A549 (cell line): ENCODE results near the gene SLC19A1. TPM values are rescaled to one million over a fixed set of nuclear protein-coding genes. Genes with fewer than 3 reads are reported as not detected.

ENCODE experiments used
- ATAC-seq, 2 experiments: fragments of 200-7000 bp in 1 of 2; fragments of >200 bp in 1 of 2; cut with Nextera tagmentation in 1 of 2; cut with Tn5 transposase in 1 of 2; 3 replicates each; pipeline versions ENCODE4 v1.8.0 to v1.9.1; 2018 to 2020; ENCODE audit warnings: mild to moderate bottlenecking in 1 of 2, moderate library complexity in 1 of 2
- CTCF ChIA-PET: fragments of 300-600 bp; sonication (Branson Sonifier 250); formaldehyde crosslinking; extraction: SDS; loops from one replicate; lab custom pipeline; 2021; ENCODE audit warnings: antibody characterized with exemption, inconsistent platforms; lab: Yijun Ruan, JAX
- POLR2A ChIA-PET: fragments of 350-600 bp; formaldehyde crosslinking; extraction: SDS; loops from one replicate; lab custom pipeline; 2021; ENCODE audit warnings: antibody characterized with exemption, inconsistent platforms; lab: Yijun Ruan, JAX
- DNase-seq, 2 experiments: peaks; one replicate each; pipeline versions ENCODE4 v3.0.0 to v3.0.0-alpha.2; 2011 to 2016; ENCODE audit warnings: low read depth in 1 of 2, low spot score in 1 of 2
- FAIRE-seq: peaks from 2 replicates; lab custom pipeline; 2011; peaks lifted over from hg19 to GRCh38; lab: Jason Lieb, UNC
- H3K27ac ChIP-seq, 2 experiments: fragments of >200 bp; sonication (Bioruptor Twin); formaldehyde crosslinking; 3 replicates each; pipeline ENCODE4 v1.5.1; 2016 to 2017
- H3K4me1 ChIP-seq: fragments of >200 bp; sonication (Bioruptor Twin); formaldehyde crosslinking; 3 replicates; pipeline ENCODE4 v1.6.1; 2016
- H3K4me2 ChIP-seq: fragments of >200 bp; sonication (Bioruptor Twin); formaldehyde crosslinking; 3 replicates; pipeline ENCODE4 v1.6.1; 2016
- H3K4me3 ChIP-seq: fragments of >200 bp; sonication (Bioruptor Twin); formaldehyde crosslinking; 3 replicates; pipeline ENCODE4 v1.5.1; 2016
- H3K9me3 ChIP-seq: fragments of >200 bp; sonication (Bioruptor Twin); formaldehyde crosslinking; 3 replicates; pipeline ENCODE4 v1.6.1; 2016
- CBX2 ChIP-seq: fragments of 200-600 bp; sonication (generic); IDR thresholded peaks from 2 replicates; pipeline ENCODE4 v1.6.1; 2016; ENCODE audit warnings: low read depth, mild to moderate bottlenecking, borderline replicate concordance
- CHD4 ChIP-seq: fragments of 200-600 bp; sonication (generic); IDR thresholded peaks from 2 replicates; pipeline ENCODE4 v1.6.1; 2016; ENCODE audit warnings: antibody characterized with exemption, mild to moderate bottlenecking, borderline replicate concordance
- EHF ChIP-seq: fragments of 250-450 bp; sonication (Bioruptor Pico); IDR thresholded peaks from 2 replicates; pipeline ENCODE4 v1.5.0; 2020; ENCODE audit warnings: mild to moderate bottlenecking
- EHMT2 ChIP-seq: fragments of 200-600 bp; sonication (generic); IDR thresholded peaks from 2 replicates; pipeline ENCODE4 v1.6.1; 2016; ENCODE audit warnings: antibody characterized with exemption, low read depth, mild to moderate bottlenecking, moderate library complexity
- ESRRA ChIP-seq: fragments of 150-350 bp; IDR thresholded peaks from 2 replicates; pipeline ENCODE4 v1.6.1; 2014; ENCODE audit warnings: mild to moderate bottlenecking, low read length, borderline replicate concordance
- HDAC2 ChIP-seq: fragments of 200-600 bp; sonication (generic); IDR thresholded peaks from 2 replicates; pipeline ENCODE4 v1.6.1; 2016
- HEYL ChIP-seq: fragments of 250-450 bp; sonication (Bioruptor Pico); IDR thresholded peaks from 2 replicates; pipeline ENCODE4 v1.8.0; 2021; ENCODE audit warnings: mild to moderate bottlenecking, moderate library complexity
- HOXB5 ChIP-seq: fragments of 250-450 bp; sonication (Bioruptor Pico); IDR thresholded peaks from 2 replicates; pipeline ENCODE4 v1.5.0; 2020; ENCODE audit warnings: mild to moderate bottlenecking, moderate library complexity
- KDM1A ChIP-seq: fragments of 200-600 bp; sonication (generic); IDR thresholded peaks from 2 replicates; pipeline ENCODE4 v1.6.1; 2016; ENCODE audit warnings: low read depth, mild to moderate bottlenecking
- KDM5A ChIP-seq: fragments of 200-600 bp; sonication (generic); IDR thresholded peaks from 2 replicates; pipeline ENCODE4 v1.6.1; 2016; ENCODE audit warnings: antibody characterized with exemption, mild to moderate bottlenecking
- MAZ ChIP-seq: fragments of 150-350 bp; IDR thresholded peaks from 2 replicates; pipeline ENCODE4 v1.6.1; 2014; ENCODE audit warnings: antibody characterized with exemption, low read depth, low read length, borderline replicate concordance
- MYC ChIP-seq: IDR thresholded peaks from 2 replicates; pipeline ENCODE4 v1.6.1; 2012; ENCODE audit warnings: mild to moderate bottlenecking, inconsistent platforms, low read length, improper control_type of control experiment, borderline replicate concordance
- NR3C1 ChIP-seq: fragments of >200 bp; sonication (Bioruptor Twin); formaldehyde crosslinking; IDR thresholded peaks from 3 replicates; pipeline ENCODE4 v1.6.1; 2017
- PHF8 ChIP-seq: fragments of 200-600 bp; sonication (generic); IDR thresholded peaks from 2 replicates; pipeline ENCODE4 v1.6.1; 2016; ENCODE audit warnings: low read depth, mild to moderate bottlenecking, antibody characterized with exemption, moderate library complexity, borderline replicate concordance
- POLR2A ChIP-seq: IDR thresholded peaks from 2 replicates; pipeline ENCODE4 v1.6.1; 2012; ENCODE audit warnings: mild to moderate bottlenecking, low read length
- RCOR1 ChIP-seq: fragments of 150-350 bp; IDR thresholded peaks from 2 replicates; pipeline ENCODE4 v1.6.1; 2014; ENCODE audit warnings: antibody characterized with exemption, low read length, low read depth
- RNF2 ChIP-seq: fragments of 200-600 bp; sonication (generic); IDR thresholded peaks from 2 replicates; pipeline ENCODE4 v1.6.1; 2016; ENCODE audit warnings: low read depth, mild to moderate bottlenecking, antibody characterized with exemption, moderate library complexity, borderline replicate concordance
- SMC3 ChIP-seq: fragments of >200 bp; sonication (Bioruptor Twin); formaldehyde crosslinking; IDR thresholded peaks from 3 replicates; pipeline ENCODE4 v1.6.1; 2018; ENCODE audit warnings: inconsistent platforms
- SREBF2 ChIP-seq: fragments of 450-650 bp; IDR thresholded peaks from 2 replicates; pipeline ENCODE4 v1.6.1; 2014; ENCODE audit warnings: mild to moderate bottlenecking, moderate library complexity
- TFCP2L1 ChIP-seq: fragments of 250-450 bp; sonication (Bioruptor Pico); IDR thresholded peaks from 2 replicates; pipeline ENCODE4 v1.5.0; 2021; ENCODE audit warnings: mild to moderate bottlenecking
- ZC3H11A ChIP-seq: fragments of 450-650 bp; IDR thresholded peaks from 2 replicates; pipeline ENCODE4 v1.6.1; 2014; ENCODE audit warnings: antibody characterized with exemption, mild to moderate bottlenecking
- ZNF302 ChIP-seq: fragments of 250-450 bp; sonication (Bioruptor Pico); IDR thresholded peaks from 2 replicates; pipeline ENCODE4 v1.9.0; 2021; ENCODE audit warnings: inconsistent platforms, mild to moderate bottlenecking, moderate library complexity
- WGBS: methylation state at CpG from one replicate; pipeline ENCODE4 v1.1.6; 2017; ENCODE audit errors: missing lambda C conversion rate; 5-methylcytosine and 5-hydroxymethylcytosine counted together
- polyA plus RNA-seq, 4 experiments: library from polyadenylated mRNA; depleted of rRNA in 3 of 4; stranded (reverse); fragments of >200 nt; fragmentation: RNase III in 1 of 4; extraction: RNeasy Plus Mini Kit Qiagen cat#74134 plus additional on column Dnase treatment in 1 of 4; gene quantifications; 2 replicates in 3 of 4; 3 replicates in 1 of 4; pipeline ENCODE4 v1.2.3, GENCODE V29; 2011 to 2017
- TF ChIP-seq, protein P1 (sequence below): IDR thresholded peaks from 2 replicates; pipeline ENCODE4 v1.6.1; 2012
- TF ChIP-seq, protein P2 (sequence below): IDR thresholded peaks from 2 replicates; pipeline ENCODE4 v1.6.1; 2012; ENCODE audit warnings: low read depth, borderline replicate concordance
- TF ChIP-seq, protein P3 (sequence below): IDR thresholded peaks from 2 replicates; pipeline ENCODE4 v1.6.1; 2012

The SLC19A1 gene
- polyA plus RNA-seq, 2 of the 4 experiments (the other 2 are of a cell fraction) = 9.8 to 14.0 TPM

DNA sequence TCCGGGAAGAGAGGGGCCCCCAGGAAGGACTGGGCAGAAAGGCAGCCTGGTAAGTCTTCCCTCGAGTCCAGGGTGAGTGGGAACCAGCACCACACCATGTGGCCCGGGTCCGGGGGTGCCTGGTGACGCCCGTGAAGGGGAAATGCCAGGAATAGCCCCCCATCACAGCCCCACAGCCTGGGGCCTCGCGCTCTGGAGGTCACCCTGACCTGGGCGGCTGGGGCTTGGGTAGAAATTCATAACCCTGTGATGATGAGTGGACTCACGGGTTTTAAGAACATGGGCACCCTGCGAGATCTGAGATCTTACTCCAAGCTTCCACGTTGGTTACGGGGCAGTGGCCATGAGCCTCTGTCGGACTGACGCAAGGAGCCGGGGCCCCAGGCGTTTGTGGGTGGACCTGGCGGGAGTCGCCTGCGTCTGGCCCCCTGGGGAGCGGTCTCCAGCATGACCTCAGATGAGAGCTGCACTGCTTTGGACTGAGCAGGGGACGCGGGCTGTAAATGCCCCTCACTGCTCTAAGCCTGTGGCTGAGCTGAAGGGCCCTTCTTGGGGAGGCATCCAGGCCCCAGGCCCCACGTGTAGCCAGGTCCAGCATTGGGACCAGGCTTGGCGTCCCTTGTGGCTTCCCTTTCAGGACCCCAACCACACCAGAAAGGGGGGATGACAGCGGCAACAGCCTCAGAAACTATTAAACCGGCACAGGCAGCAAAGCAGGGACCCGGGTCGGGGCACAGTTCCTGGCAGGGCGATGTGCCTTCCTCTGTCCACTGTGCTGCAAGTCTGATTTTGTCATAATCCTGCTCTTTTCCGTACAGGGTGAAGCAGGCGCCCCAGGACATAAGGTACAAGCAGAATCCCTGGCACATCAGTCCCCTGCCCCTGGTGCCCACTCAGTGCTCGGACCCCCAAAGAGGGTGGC lies 60.0 kb downstream of the SLC19A1 start:
- DNase-seq = no peak
- ChIA-PET CTCF (interaction anchor here (1.1 kb wide), 1 partner anchor 42 kb away, joined by 3 read pairs; no protein-coding TSS in a partner anchor), POLR2A (no interaction called here)
- Histone ChIP-seq H3K4me2 (no peak overlapping the region), H3K4me1 (no peaks in the 10 kb centered on the region), H3K9me3 (no peaks in the 10 kb centered on the region), H3K27ac (no peak overlapping the region), H3K4me3 (no peak overlapping the region)
- 95% methylated on average over 27 of the region's 33 CpGs for WGBS
- no peak for TF ChIP-seq MYC
- no peak for TF ChIP-seq POLR2A
- TF ChIP-seq KDM5A = no peak
- TF ChIP-seq HEYL (CRISPR knock-in tag) = no peak
- no peak for TF ChIP-seq ZNF302 (CRISPR knock-in tag)
- no peak for TF ChIP-seq CBX2
- TF ChIP-seq EHF = no peak
- TF ChIP-seq ESRRA = no peak
- TF ChIP-seq SREBF2 = no peak
- TF ChIP-seq SMC3 = no peak
- ATAC-seq = no peak
- no peak for FAIRE-seq

DNA sequence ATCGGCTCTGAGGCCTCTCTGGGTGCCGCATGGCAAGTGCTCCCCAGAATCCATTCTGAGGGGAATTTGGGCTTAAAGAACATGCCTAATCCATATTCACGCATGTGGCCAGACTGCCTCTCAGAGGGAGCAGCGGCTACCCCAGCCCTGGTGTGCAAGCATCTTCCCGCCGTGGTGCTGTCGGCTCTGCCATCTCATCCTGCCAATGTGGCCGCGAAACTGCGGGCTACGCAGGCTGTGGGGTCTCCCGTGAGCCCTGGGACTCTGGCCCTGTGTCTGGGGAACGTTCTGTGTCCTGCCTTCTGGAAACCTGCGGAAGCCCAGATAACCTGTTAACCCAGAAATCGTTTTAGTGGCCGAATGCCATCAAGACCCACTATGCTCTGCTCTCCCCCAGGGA lies 60.7 kb downstream of the SLC19A1 start:
- no peak for FAIRE-seq
- POLR2A ChIA-PET = no interaction called here
- 92% methylated on average over 8 of the region's 16 CpGs for WGBS

DNA sequence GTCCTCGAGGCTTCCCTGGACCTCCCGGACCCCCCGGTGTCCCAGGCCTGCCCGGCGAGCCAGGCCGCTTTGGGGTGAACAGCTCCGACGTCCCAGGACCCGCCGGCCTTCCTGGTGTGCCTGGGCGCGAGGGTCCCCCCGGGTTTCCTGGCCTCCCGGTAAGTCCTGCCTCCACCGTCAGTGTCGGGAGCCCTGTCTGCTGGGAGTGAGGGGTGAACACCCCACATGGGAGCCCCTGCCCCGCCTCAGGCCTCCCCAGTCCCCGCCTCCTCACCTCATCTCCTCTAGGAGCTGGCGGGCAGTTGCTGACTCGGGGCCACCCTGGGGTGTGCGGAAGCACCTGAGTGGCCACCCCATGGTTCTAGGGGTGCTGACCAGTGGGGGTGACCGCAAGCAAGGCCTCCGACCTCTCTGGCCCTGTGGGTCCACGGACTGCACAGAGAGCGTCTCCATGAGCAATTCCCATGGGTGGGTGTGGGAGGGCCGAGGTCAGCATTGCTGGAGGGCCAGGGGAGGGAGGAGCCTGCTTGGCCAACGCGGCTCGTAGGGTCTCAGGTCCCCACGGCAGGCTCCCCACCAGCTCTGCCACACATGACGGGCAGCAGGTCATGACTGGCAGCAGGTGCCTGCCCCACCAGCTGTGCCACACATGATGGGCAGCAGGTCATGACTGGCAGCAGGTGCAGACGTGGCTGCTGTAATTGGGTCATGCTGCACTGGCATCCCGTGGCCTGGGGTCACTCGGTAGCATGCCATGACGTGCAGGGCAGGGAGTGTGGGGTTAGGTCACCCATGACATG lies 61.3 kb downstream of the SLC19A1 start:
- no peak for ATAC-seq
- Histone ChIP-seq H3K27ac (no peak overlapping the region), H3K4me1 (no peaks in the 10 kb centered on the region), H3K9me3 (no peaks in the 10 kb centered on the region), H3K4me2 (no peak overlapping the region), H3K4me3 (no peak overlapping the region)
- POLR2A ChIA-PET = interaction anchor here (0.5 kb wide), 1 partner anchor 46 kb away, joined by 4 read pairs; no protein-coding TSS in a partner anchor
- WGBS = 96% methylated on average over 4 of the region's 35 CpGs
- no peak for DNase-seq
- TF ChIP-seq HOXB5 = no peak
- TF ChIP-seq MAZ = no peak
- no peak for TF ChIP-seq CHD4
- no peak for TF ChIP-seq ZC3H11A
- no peak for TF ChIP-seq HDAC2
- no peak for FAIRE-seq
- CTCF ChIA-PET = interaction anchor here (0.6 to 1.4 kb wide), 3 partner anchors 10 to 172 kb away, joined by 3 read pairs; no protein-coding TSS in a partner anchor

More for the DNA sequence above, 60.7 kb downstream of the SLC19A1 start:
- no peaks in the 10 kb centered on the region for H3K9me3 ChIP-seq
- no peak overlapping the region for H3K27ac ChIP-seq
- no peak for ATAC-seq
- TF ChIP-seq, protein P1, sequence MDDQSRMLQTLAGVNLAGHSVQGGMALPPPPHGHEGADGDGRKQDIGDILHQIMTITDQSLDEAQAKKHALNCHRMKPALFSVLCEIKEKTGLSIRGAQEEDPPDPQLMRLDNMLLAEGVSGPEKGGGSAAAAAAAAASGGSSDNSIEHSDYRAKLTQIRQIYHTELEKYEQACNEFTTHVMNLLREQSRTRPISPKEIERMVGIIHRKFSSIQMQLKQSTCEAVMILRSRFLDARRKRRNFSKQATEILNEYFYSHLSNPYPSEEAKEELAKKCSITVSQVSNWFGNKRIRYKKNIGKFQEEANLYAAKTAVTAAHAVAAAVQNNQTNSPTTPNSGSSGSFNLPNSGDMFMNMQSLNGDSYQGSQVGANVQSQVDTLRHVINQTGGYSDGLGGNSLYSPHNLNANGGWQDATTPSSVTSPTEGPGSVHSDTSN = no peak
- TF ChIP-seq TFCP2L1 (CRISPR knock-in tag) (no peak), NR3C1 (no peak), PHF8 (no peak), MAZ (no peak), KDM5A (no peak), KDM1A (no peak), RNF2 (no peak), EHMT2 (no peak), RCOR1 (no peak)
- TF ChIP-seq, protein P2, sequence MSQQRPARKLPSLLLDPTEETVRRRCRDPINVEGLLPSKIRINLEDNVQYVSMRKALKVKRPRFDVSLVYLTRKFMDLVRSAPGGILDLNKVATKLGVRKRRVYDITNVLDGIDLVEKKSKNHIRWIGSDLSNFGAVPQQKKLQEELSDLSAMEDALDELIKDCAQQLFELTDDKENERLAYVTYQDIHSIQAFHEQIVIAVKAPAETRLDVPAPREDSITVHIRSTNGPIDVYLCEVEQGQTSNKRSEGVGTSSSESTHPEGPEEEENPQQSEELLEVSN = no peak
- TF ChIP-seq, protein P3, sequence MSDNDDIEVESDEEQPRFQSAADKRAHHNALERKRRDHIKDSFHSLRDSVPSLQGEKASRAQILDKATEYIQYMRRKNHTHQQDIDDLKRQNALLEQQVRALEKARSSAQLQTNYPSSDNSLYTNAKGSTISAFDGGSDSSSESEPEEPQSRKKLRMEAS = no peak
- H3K4me2 ChIP-seq = no peak overlapping the region
- no peaks in the 10 kb centered on the region for H3K4me1 ChIP-seq
- no peak for DNase-seq
- H3K4me3 ChIP-seq = no peak overlapping the region
- CTCF ChIA-PET = no interaction called here
